IPS DF 4.7 (cell line): ENCODE data around the gene SLC19A1.

Experiments used
- DNase-seq: peaks from one replicate; pipeline ENCODE4 v3.0.0-alpha.2; 2013; ENCODE audit warnings: low spot score; ENCODE audit errors: extremely low read depth

The SLC19A1 gene

GRCh38 chr21:45545236-45545570 is 3.0 kb upstream of the SLC19A1 start:
- DNase-seq = no peak

GRCh38 chr21:45544449-45545235 is 2.4 kb upstream of the SLC19A1 start:
- DNase-seq = no peak

- no peak for DNase-seq
These were observed 1.6 kb upstream of the SLC19A1 start for GRCh38 chr21:45543710-45544448.

DNA sequence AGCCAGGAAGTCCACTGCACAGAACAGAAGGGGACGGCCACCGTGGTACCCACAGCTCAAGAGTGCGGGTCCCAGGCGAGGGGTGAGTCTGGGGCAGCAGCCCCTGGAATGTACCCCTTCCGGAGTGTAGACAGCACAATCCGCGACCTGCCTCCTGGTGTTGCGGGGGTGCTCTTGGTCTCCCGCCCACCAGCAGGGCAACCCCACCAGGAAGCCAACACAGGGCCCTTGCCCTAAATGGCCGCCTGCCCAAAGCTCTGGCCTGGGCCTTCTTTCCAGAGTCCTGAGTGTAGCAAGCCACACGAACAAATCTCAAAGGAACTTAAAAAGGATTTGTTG is 1.1 kb upstream of the SLC19A1 start:
- no peak for DNase-seq

DNA sequence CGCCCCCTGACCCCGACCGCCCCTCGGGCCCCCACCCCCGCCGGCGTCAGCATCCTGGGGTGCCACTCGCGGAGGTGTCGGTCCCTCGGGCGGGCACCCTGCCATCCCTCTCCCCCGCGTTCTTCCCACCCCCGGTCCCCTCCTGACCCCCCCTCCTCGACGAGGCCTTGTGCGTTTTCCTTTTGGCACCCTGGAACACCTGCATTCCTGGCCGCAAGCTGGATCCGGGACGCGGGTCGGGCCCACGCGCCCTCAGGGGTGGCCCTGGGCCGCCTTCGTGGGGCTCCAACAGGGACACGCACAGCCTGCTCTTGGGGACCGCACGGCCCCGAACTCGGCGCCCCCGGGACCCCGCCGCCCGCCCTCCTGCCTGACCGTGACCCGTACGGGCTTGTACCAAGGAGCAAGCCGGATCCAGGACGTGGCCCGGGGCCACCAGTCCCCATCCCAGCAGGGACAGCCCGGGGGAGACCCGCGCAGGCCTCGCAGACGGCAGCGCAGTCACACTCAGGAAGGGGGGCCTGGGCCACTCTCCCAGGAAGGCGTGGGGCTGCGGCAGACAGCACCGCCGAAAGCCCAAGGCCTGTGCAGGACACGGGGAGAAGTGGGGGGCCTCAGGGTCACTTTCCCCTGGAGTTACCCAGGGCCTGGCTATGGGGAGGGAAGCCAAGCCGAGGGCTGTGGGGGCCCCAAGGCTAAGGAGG is 579 bp upstream of the SLC19A1 start:
- DNase-seq = no peak

DNA sequence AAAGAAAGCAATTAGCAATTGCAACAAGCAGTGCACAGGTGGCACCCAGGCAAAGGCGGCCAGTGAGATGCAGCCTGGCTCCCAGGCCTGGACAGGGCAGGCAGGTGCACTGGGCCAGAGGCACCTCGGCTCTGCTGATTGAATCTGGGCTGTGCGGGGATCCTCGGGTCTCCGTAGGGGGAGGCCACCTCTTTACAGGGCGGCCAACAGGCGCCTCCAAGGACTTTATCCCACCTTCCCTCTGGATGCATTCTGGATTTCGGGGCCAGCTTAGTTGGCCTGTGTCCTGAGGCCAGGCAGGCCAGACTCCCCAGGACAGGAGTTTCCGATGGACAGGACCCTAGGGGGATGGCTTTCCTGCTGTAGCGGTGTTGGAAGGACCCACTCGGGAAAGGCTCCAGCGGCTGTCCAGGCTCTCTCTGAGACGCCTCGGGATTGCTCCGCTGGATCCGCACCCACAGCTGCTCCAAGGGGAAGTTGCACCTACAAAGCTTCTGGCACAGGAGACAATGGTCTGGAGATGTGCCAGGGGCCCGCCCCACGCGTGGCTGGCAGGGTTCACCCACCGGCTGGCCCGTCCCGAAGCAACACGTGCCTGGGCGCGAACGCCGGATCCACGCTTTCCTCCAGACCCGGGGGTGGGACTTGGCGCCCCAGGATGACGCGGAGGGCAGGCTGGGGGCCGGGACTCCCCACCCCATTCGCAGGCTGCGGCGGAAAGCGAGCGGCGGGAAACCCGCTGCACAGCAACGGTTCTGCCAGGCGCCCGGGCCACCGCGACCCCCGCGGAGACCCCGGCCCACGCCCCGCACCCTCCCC is 810 bp downstream of the SLC19A1 start:
- no peak for DNase-seq

DNA sequence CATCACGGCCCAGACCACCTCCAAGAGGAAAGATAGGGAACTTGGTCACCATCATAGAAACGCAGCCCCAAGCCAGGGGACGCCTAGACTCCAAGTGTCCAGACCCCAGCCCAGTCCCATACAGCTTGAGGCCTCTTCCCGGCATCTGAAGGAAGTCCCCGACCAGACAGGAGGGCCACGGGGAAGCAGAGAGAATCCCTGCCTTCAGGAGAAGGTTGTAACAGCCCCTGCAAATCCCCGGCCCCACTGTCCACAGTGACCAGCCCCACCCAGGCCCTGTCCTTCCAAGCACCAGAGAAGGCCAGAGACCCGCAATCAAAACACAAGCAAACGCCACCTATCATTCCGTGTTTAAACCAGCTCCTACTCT is 1.7 kb downstream of the SLC19A1 start:
- no peak for DNase-seq

GRCh38 chr21:45539796-45540600 is 2.2 kb downstream of the SLC19A1 start:
- DNase-seq = no peak

DNA sequence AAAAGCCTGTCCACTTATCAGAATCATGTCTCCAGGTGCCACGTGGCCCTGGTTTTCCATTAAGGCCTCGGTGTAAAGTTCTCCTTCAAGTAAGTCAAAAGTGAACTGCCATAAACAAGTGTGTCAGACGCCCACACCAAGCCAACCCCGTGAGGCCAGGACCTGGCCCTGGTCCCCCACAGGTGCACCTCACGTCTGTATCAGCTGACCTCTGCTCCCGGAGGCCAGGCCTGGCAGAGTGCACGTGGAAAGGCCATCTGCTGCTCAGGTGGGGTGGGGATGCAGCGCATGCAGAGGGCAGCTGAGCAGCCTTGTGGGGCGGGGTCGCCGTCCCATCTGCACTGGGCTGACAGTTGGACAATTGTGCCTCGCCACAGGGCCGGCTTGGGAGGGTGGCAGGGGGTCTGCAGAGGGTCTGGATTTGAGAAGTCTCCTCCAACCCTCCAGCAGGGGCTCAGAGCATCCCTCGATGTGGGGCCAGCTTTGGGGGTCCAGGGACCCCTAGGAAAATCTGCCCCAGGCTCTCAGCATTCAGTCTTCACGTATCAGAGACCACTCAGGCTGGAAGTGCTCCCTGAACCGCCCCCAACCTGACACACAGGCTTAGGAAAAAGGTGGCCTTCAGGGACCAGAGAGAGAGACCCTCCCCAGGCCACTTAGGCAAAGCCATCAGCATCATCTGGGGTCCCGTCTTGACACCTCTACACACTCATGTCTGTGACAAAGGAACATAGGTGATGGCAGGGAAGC is 3.0 kb downstream of the SLC19A1 start:
- DNase-seq = no peak

GRCh38 chr21:45538381-45539045 is 3.7 kb downstream of the SLC19A1 start:
- DNase-seq = no peak

DNA sequence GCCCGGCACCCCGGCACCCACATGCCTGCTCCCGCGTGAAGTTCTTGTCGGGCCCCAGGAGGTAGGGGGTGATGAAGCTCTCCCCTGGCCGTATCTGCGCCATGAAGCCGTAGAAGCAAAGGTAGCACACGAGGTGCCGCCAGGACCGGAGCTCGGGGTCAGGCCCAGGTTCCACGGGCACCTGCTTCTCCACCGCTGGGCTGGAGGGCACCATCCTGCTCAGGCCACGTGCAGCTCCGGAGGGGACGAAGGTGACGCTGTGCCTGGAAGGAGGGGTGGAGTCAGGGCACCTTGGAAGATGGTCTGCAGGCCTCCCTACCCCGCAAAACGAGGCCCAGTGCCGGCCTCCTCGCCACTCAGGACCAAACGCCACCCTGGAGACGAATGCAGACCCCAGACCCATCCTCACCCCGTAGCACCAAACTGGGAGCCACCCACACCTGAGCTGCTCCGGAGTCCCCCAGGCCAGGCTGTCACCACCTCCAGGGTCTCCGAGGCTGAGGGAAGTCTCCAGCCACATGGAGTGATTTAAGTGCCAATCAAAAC is 4.4 kb downstream of the SLC19A1 start:
- no peak for DNase-seq

GRCh38 chr21:45537111-45537745 is 5.0 kb downstream of the SLC19A1 start:
- no peak for DNase-seq

DNA sequence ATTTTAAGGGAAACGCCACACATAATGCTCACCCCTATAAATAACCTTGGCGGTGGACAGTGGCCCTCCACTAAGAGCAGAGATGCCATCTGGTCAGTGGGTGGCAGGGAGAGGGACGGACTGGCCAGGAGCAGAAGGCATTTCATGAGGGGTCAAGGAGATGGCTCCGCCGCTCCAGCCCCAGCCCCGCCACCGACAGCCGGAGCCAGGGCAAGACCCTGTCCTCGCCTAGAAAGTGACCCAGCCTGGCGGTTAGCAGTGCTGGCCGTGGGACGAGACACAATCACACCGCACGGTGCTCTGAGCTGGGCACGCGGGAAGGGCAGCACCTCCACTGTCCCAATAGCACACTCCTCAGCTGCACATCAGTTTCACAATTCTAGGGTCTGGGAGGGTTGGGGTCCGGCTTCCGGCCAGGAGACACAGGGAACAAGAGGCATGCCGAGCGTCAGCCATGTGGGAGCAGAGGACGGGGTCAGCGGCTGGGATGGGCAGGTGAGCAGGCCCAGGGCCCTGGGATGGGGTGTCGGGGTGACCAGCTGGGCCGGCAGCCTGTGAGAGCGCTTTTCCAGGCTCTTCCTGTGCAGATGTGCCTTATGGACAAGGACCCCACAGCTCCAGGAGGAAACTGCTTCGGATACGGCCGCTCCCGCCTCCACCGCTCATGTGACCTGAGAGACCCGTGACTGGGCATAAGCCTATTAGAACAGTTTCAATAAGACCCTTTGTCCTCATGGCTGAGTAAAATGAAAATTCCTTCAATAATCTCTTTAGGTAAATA is 5.7 kb downstream of the SLC19A1 start:
- no peak for DNase-seq

- no peak for DNase-seq
These were observed 6.7 kb downstream of the SLC19A1 start for GRCh38 chr21:45535341-45536081.

DNA sequence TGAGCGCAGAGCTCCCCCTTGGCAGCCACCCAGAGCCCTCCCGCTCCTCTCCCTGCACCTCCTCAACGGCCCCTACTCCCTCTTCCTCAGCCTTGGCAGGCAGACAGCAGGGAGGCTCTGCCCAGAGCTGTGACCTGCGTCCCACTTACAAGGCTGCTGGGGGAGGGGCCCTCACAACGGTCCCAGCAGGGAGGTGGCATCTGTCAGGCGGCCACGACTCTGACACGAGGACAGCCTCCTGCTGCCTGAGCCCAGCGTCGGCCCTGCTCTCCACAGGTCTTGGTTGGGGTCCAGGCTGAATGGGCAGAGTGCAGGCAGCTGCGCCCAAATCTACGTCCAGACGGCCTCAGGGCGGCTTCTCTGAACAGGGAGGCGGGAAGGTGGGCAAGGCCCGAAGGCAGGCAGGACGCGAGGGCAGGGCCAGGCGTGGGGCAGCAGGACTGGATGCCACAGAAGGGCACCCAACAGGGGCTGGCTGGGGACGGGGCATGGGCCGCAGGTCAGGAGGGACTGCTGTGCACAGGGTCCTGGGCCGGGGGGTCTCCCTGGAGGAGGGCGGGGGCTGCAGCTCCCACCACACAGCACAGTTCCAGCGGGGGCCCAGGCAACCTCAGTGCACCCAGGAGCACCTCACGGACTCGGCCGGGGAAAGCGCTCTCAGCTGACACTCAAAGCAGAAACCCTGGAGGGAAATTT is 7.5 kb downstream of the SLC19A1 start:
- DNase-seq = no peak

DNA sequence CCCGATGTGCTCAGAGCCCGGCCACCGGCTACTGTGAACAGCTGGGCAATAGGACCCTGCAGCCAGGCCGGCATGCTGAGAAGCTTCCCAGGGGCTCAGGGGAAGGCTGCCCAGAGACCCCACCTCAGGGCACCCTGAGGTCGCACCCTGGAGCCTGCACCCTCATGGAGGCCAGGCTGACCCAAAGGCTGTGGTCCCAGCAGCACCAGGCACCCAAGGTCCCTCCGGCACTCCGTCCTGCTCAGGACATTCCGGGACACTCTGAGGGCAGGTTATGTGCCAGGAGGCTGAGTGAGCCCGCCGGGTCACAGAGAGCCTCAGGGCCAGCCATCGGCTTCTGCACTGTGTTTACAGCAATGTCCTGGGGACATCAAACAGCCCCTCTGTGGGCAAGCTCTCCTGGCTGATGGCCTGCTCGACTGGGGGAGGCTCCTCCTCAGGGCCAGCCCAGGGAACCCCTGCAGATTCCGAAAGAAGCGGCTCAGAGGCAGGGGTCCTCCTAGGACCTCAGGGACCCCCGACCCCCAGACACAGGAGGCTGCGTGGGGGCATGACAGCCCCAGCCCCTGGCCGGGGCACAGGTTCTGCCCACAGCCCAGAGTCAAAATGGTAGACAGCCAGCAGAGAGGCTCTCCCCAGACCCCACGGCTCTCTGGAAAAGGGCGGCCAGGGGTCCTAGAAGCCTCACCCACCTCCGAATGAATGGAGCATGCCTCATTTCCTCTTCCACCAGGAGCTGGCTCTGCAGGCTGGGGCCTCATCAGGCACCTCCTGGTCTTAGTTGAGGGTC is 8.2 kb downstream of the SLC19A1 start:
- no peak for DNase-seq
